HG02571 (cell line): Measurements from ENCODE around the gene OAS1.

Source experiments
- ATAC-seq: cut with Tn5 transposase; IDR thresholded peaks from one replicate; pipeline ENCODE4 v1.9.1; 2021; ENCODE audit warnings: mild to moderate bottlenecking, moderate library complexity; ENCODE audit not compliant: unreplicated experiment

The OAS1 gene

GRCh38 chr12:112906712-112907414 is at the start of gene OAS1:
Gene OAS1, plus strand, starts transcription at chr12:112906962. Its CDS starts 78 bp downstream, at chr12:112907040.
- peak; percentile 69 for ATAC-seq

GRCh38 chr12:112859291-112859690 is 47.5 kb upstream of the OAS1 start:
- no peak for ATAC-seq

- ATAC-seq: no peak
Observed at GRCh38 chr12:112860181-112860580, 46.6 kb upstream of the OAS1 start.

- ATAC-seq: no peak
Observed at GRCh38 chr12:112861284-112861683, 45.5 kb upstream of the OAS1 start.

GRCh38 chr12:112862636-112863290 is 44.0 kb upstream of the OAS1 start:
- ATAC-seq: no peak

GRCh38 chr12:112868459-112869041 is 38.2 kb upstream of the OAS1 start:
- ATAC-seq: no peak

GRCh38 chr12:112869091-112869490 is 37.7 kb upstream of the OAS1 start:
- no peak for ATAC-seq

GRCh38 chr12:112869778-112870177 is 37.0 kb upstream of the OAS1 start:
- no peak for ATAC-seq

GRCh38 chr12:112870267-112870980 is 36.3 kb upstream of the OAS1 start:
- ATAC-seq: no peak

- no peak for ATAC-seq
Observed at GRCh38 chr12:112875608-112876007, 31.2 kb upstream of the OAS1 start.

- no peak for ATAC-seq
Observed at GRCh38 chr12:112876506-112876905, 30.3 kb upstream of the OAS1 start.

GRCh38 chr12:112877006-112877405 is 29.8 kb upstream of the OAS1 start:
- no peak for ATAC-seq

- ATAC-seq: no peak
Observed at GRCh38 chr12:112878488-112878887, 28.3 kb upstream of the OAS1 start.

GRCh38 chr12:112879191-112879705 is 27.5 kb upstream of the OAS1 start:
- no peak for ATAC-seq

GRCh38 chr12:112881602-112882001 is 25.2 kb upstream of the OAS1 start:
- ATAC-seq: no peak

GRCh38 chr12:112885236-112885635 is 21.5 kb upstream of the OAS1 start:
- ATAC-seq: no peak

GRCh38 chr12:112887550-112887949 is 19.2 kb upstream of the OAS1 start:
- ATAC-seq: no peak

GRCh38 chr12:112891093-112892024 is 15.4 kb upstream of the OAS1 start:
- ATAC-seq: no peak

- no peak for ATAC-seq
Observed at GRCh38 chr12:112892856-112893255, 13.9 kb upstream of the OAS1 start.

GRCh38 chr12:112894128-112894527 is 12.6 kb upstream of the OAS1 start:
- ATAC-seq: no peak
